Psoas muscle (tissue), 8 donors: ENCODE data around the gene LARP6. TPM values are rescaled to one million over a fixed set of nuclear protein-coding genes. Genes with fewer than 3 reads are reported as not detected.

Experiments
- ATAC-seq, 4 donors: fragments of 200-7000 bp; cut with Tn5 transposase; one replicate each; pipeline ENCODE4 v1.9.1; 2020; ENCODE audit warnings: moderate library complexity in 3 of 4, mild to moderate bottlenecking in 2 of 4
- DNase-seq, 2 donors: peaks; one replicate each; pipeline ENCODE4 v3.0.0-alpha.2; 2020
- H3K27ac ChIP-seq: fragments of 200-600 bp; one replicate; pipeline ENCODE4 v1.8.0; 2022
- H3K27me3 ChIP-seq, 3 donors: fragments of 200-600 bp in 1 of 3; one replicate each; pipeline versions ENCODE4 v1.6.1 to v1.8.0; 2013 to 2022; ENCODE audit warnings: low read length in 2 of 3, mild to moderate bottlenecking in 2 of 3, moderate library complexity in 1 of 3; ENCODE audit not compliant: insufficient read depth in 3 of 3
- H3K36me3 ChIP-seq, 2 donors: fragments of 200-600 bp in 1 of 2; one replicate each; pipeline versions ENCODE4 v1.6.1 to v1.8.0; 2013 to 2022; ENCODE audit warnings: low read depth in 1 of 2, mild to moderate bottlenecking in 1 of 2, moderate library complexity in 1 of 2; ENCODE audit not compliant: insufficient read depth in 1 of 2
- H3K4me1 ChIP-seq: fragments of 200-600 bp; one replicate; pipeline ENCODE4 v1.8.0; 2022
- H3K4me3 ChIP-seq: fragments of 200-600 bp; one replicate; pipeline ENCODE4 v1.8.0; 2022; ENCODE audit warnings: mild to moderate bottlenecking
- H3K9me3 ChIP-seq: fragments of 200-600 bp; one replicate; pipeline ENCODE4 v1.8.0; 2022
- CTCF ChIP-seq: fragments of 200-600 bp; IDR thresholded peaks from one replicate; pipeline ENCODE4 v1.8.0; 2022; ENCODE audit warnings: antibody characterized with exemption
- WGBS, 3 donors: extraction: QIAGEN DNeasy Blood & Tissue Kit; methylation state at CpG; one replicate each; pipeline versions ENCODE4 v1.1.6 to v1.1.7; 2013; 5-methylcytosine and 5-hydroxymethylcytosine counted together
- intact Hi-C, 2 donors: fragments of 100-400 bp; cut with DNase I; formaldehyde crosslinking; loops; one replicate each; pipeline versions ENCODE4 v1.11.0 to v1.14.2; 2022
- polyA plus RNA-seq, 3 donors: library from polyadenylated mRNA; stranded (reverse); fragments of 200-250 nt; gene quantifications; one replicate each; pipeline ENCODE4 v1.2.3, GENCODE V29; 2013
- total RNA-seq, 4 donors: library from RNA; stranded (reverse); fragmentation: NEBNext Ultra II Directional in 2 of 4; extraction: Animal tissue kit (Norgen Biotek cat#: 25700) in 2 of 4; gene quantifications; one replicate each; pipeline versions ENCODE4 v1.2.1 to v1.2.4, GENCODE V29; 2021 to 2023
- donor health status: healthy with polysubstance abuse.
- donor health status: DM: no; HTN: no; CAD: no; lungs with moderate emphysema.
- donor health status: Bipolar disorder and iron deficiency.
- donor health status: healthy.
- donor health status: DM: yes; HTN: yes; CAD: no.
- donor health status: DM: no; HTN: no; CAD: no.
- donor health status: DM: no; HTN: no; CAD: no.
- donor health status: DM: yes; HTN: yes; CAD: no.

The LARP6 gene
- total and polyA plus RNA-seq, 7 donors, result 2.9 to 18.9 (median 6.4) TPM

- Histone ChIP-seq H3K27me3 (no peaks in the 10 kb centered on the region), H3K36me3 (peaks cover 0 to 12% of the 10 kb centered on the region in 2 donors), H3K9me3 (no peaks in the 10 kb centered on the region), H3K4me3 (no peak overlapping the region), H3K4me1 (peaks cover 14% of the 10 kb centered on the region), H3K27ac (peak overlapping the region; percentile 33)
- 61 to 70% (median 64%) methylated on average over 9 of the region's 9 CpGs for WGBS, 3 donors
- peak; percentile 42 to 87 (median 74) for ATAC-seq
- no peak for DNase-seq
- TF ChIP-seq CTCF, result no peak
- intact Hi-C loops, result loop anchor here in 1 of 2 donors (5.0 to 10.0 kb wide), 2 partner anchors 48 to 975 kb away; no protein-coding TSS in a partner anchor
Observed at GRCh38 chr15:70829371-70830166, 24.4 kb downstream of the LARP6 start.

- intact Hi-C loops, result loop anchor here in 1 of 2 donors (5.0 to 10.0 kb wide), 2 partner anchors 50 to 977 kb away; no protein-coding TSS in a partner anchor
- no peaks in the 10 kb centered on the region for H3K9me3 ChIP-seq
- peaks cover 4% of the 10 kb centered on the region for H3K4me1 ChIP-seq
- no peak for TF ChIP-seq CTCF
- 80 to 87% (median 81%) methylated on average over 6 of the region's 6 CpGs for WGBS, 3 donors
- peaks cover 0 to 11% of the 10 kb centered on the region in 2 donors for H3K36me3 ChIP-seq
- no peak overlapping the region for H3K27ac ChIP-seq
- no peaks in the 10 kb centered on the region for H3K27me3 ChIP-seq
- H3K4me3 ChIP-seq, result no peak overlapping the region
- ATAC-seq (no peak), DNase-seq (no peak)
Observed at GRCh38 chr15:70827721-70828120, 26.2 kb downstream of the LARP6 start.

- Histone ChIP-seq H3K9me3 (no peaks in the 10 kb centered on the region), H3K27ac (no peak overlapping the region), H3K27me3 (no peaks in the 10 kb centered on the region), H3K4me3 (no peak overlapping the region), H3K4me1 (peaks cover 4% of the 10 kb centered on the region), H3K36me3 (no peaks in the 10 kb centered on the region)
- DNase-seq (peak; percentile 56 to 63), ATAC-seq (peak in 3 of 4 donors; percentile 25 to 69 (median 55))
- no peak for TF ChIP-seq CTCF
- 33 to 39% (median 34%) methylated on average over 3 of the region's 3 CpGs for WGBS, 3 donors
- intact Hi-C loops, result loop anchor here in 1 of 2 donors (5.0 to 10.0 kb wide), 2 partner anchors 51 to 978 kb away; no protein-coding TSS in a partner anchor
Observed at GRCh38 chr15:70826634-70827033, 27.3 kb downstream of the LARP6 start.

GRCh38 chr15:70825841-70826240 is 28.1 kb downstream of the LARP6 start:
- WGBS, 3 donors, result 90 to 92% (median 92%) methylated on average over 8 of the region's 8 CpGs

More at GRCh38 chr15:70825841-70826240, 28.1 kb downstream of the LARP6 start:
- no peak overlapping the region for H3K4me3 ChIP-seq
- no peak for TF ChIP-seq CTCF
- ATAC-seq (no peak), DNase-seq (no peak)
- peaks cover 4% of the 10 kb centered on the region for H3K4me1 ChIP-seq
- H3K36me3 ChIP-seq, result no peaks in the 10 kb centered on the region
- no peak overlapping the region for H3K27ac ChIP-seq
- intact Hi-C loops, result loop anchor here (1.0 to 10.0 kb wide), 3 partner anchors 49 to 979 kb away; no protein-coding TSS in a partner anchor
- no peaks in the 10 kb centered on the region for H3K9me3 ChIP-seq
- no peaks in the 10 kb centered on the region for H3K27me3 ChIP-seq
